Measurements from ENCODE around the gene CA4. TPM values are rescaled to one million over a fixed set of nuclear protein-coding genes. Genes with fewer than 3 reads are reported as not detected.
A peak's percentile ranks its signal among the peaks of the same experiment; 100 is the strongest.

The CA4 gene
- total RNA-seq, 1 donor from 2014 or later = 11.4 TPM

GRCh38 chr17:60142872-60143499 lies 6.8 kb upstream of the CA4 start:
- no peak for DNase-seq (ENCODE audit: extremely low spot score, unreplicated experiment)
- Mint-ChIP-seq H3K36me3 (no peaks in the 10 kb centered on the region), H3K4me3 (peak overlapping the region; percentile 86), H3K4me1 (ENCODE audit: unreplicated experiment) (peaks cover 23% of the 10 kb centered on the region), H3K9me3 (no peaks in the 10 kb centered on the region), H3K27me3 (peaks cover 99% of the 10 kb centered on the region), H3K27ac (peak overlapping the region; percentile 84)
- TF ChIP-seq CTCF (conservative IDR thresholded peaks at IDR 0.05) = peak; percentile 83

DNA sequence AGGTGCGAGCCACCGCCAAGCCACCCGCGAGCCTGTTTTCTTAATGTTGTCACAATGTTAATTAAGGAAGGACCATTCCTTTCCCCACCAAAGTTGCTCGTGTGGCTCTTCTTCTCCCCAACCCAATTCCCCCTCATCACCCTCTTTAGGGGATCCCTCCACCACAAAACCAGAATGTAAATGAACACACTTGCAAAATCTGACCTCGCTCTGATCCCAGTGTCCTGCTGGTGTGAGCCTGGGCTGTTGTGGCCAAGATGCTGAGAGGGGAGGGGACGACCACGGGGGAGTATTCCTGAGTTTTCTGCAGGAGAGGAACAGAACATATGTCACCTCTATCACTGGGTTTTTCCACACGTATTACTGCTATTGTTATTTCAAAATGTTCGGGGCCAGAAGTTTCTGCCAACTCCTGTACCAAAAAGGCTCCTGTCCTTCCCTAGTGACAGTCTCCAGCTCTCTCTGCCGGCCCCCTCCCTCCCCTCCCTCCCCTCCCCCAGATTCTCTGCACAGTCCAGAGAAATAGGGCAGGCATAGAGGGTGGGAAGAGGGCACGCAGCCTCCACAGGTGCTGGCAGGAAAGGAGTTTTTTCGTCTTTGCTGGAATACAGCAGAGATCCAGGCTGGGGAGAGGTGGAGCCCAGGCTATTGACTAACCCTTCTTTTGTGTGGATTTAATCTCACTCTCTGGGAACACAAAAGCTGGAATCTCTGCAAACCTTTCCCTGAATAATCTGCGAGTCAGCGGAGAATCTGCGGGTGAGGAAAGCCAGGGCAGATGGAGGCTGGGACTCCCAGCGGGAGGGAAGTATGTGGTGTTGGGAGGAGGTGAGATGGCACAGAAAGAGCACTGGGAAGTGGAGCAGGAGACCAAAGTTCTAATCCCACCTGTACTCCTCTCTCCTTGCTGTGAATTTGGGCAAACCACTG lies 4.5 kb upstream of the CA4 start:
- peaks cover 23% of the 10 kb centered on the region for H3K4me1 Mint-ChIP-seq (ENCODE audit: unreplicated experiment)
- H3K27me3 Mint-ChIP-seq = peaks cover 94% of the 10 kb centered on the region
- peak overlapping the region; percentile 50 for H3K4me3 Mint-ChIP-seq
- no peaks in the 10 kb centered on the region for H3K9me3 Mint-ChIP-seq
- no peak for TF ChIP-seq CTCF (conservative IDR thresholded peaks at IDR 0.05)
- H3K36me3 Mint-ChIP-seq = no peaks in the 10 kb centered on the region
- DNase-seq (ENCODE audit: extremely low spot score, unreplicated experiment) = no peak
- H3K27ac Mint-ChIP-seq = no peak overlapping the region

DNA sequence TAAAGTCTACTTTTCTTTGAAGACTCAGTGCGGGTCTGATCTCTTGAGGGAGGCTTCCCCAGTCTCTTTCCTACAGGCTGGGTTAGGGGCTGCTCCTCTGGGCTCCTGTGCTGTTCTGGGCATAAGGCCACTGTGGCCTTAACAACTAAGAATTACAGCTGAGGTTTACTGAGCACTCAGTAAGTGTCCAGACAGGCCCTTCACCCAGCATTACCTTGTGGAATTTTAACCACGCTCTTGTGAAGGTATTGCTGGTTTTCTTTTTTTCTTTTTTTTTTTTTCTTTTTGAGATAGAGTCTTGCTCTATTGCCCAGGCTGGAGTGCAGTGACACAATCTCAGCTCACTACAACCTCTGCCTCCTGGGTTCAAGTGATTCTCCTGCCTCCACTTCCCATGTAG lies 3.6 kb upstream of the CA4 start:
- H3K9me3 Mint-ChIP-seq = no peaks in the 10 kb centered on the region
- no peaks in the 10 kb centered on the region for H3K36me3 Mint-ChIP-seq
- H3K4me3 Mint-ChIP-seq = no peak overlapping the region
- no peak for DNase-seq (ENCODE audit: extremely low spot score, unreplicated experiment)
- H3K27ac Mint-ChIP-seq = no peak overlapping the region
- H3K27me3 Mint-ChIP-seq = peaks cover 94% of the 10 kb centered on the region
- H3K4me1 Mint-ChIP-seq (ENCODE audit: unreplicated experiment) = peaks cover 23% of the 10 kb centered on the region
- TF ChIP-seq CTCF (conservative IDR thresholded peaks at IDR 0.05) = no peak

GRCh38 chr17:60147553-60148223 lies 2.1 kb upstream of the CA4 start:
- Mint-ChIP-seq H3K4me1 (ENCODE audit: unreplicated experiment) (peaks cover 17% of the 10 kb centered on the region), H3K9me3 (no peaks in the 10 kb centered on the region), H3K27ac (peak overlapping the region; percentile 16)

More at GRCh38 chr17:60147553-60148223, 2.1 kb upstream of the CA4 start:
- no peak for TF ChIP-seq CTCF (conservative IDR thresholded peaks at IDR 0.05)
- H3K4me3 Mint-ChIP-seq = no peak overlapping the region
- peaks cover 94% of the 10 kb centered on the region for H3K27me3 Mint-ChIP-seq
- DNase-seq (ENCODE audit: extremely low spot score, unreplicated experiment) = no peak
- H3K36me3 Mint-ChIP-seq = no peaks in the 10 kb centered on the region
